Stimulated activated CD4-positive, alpha-beta T cell treated with anti-CD3 and anti-CD28 coated beads, Interleukin-1b, Interleukin-23, amount 100 ng/mL, for 1 hour (primary cell): ENCODE measurements around the gene OSTM1.

Experiments
- DNase-seq, 2 donors: peaks; one replicate each; pipeline ENCODE4 v3.0.0-alpha.2; 2020; ENCODE audit warnings: low read depth in 2 of 2

Gene OSTM1

GRCh38 chr6:108102965-108103364 is 28.4 kb upstream of the OSTM1 start:
- no peak for DNase-seq

- no peak for DNase-seq
Measured at GRCh38 chr6:108100003-108100402, 25.5 kb upstream of the OSTM1 start.

- no peak for DNase-seq
Measured at GRCh38 chr6:108097882-108098281, 23.3 kb upstream of the OSTM1 start.

- no peak for DNase-seq
Measured at GRCh38 chr6:108093781-108094300, 19.3 kb upstream of the OSTM1 start.

GRCh38 chr6:108091288-108091687 is 16.7 kb upstream of the OSTM1 start:
- DNase-seq = no peak

GRCh38 chr6:108083349-108083748 is 8.8 kb upstream of the OSTM1 start:
- no peak for DNase-seq

- DNase-seq = no peak
Measured at GRCh38 chr6:108082539-108082938, 8.0 kb upstream of the OSTM1 start.

- DNase-seq = no peak
Measured at GRCh38 chr6:108080010-108080780, 5.7 kb upstream of the OSTM1 start.

GRCh38 chr6:108078191-108078590 is 3.6 kb upstream of the OSTM1 start:
- no peak for DNase-seq

- DNase-seq = no peak
Measured at GRCh38 chr6:108074057-108074358, 533 bp downstream of the OSTM1 start.

- no peak for DNase-seq
Measured at GRCh38 chr6:108071736-108072276, 2.7 kb downstream of the OSTM1 start.

- DNase-seq = no peak
Measured at GRCh38 chr6:108068618-108069017, 5.9 kb downstream of the OSTM1 start.

GRCh38 chr6:108068182-108068581 is 6.4 kb downstream of the OSTM1 start:
- DNase-seq = no peak

- no peak for DNase-seq
Measured at GRCh38 chr6:108052706-108053105, 21.8 kb downstream of the OSTM1 start.

GRCh38 chr6:108051481-108051880 is 23.1 kb downstream of the OSTM1 start:
- no peak for DNase-seq

GRCh38 chr6:108039681-108040080 is 34.9 kb downstream of the OSTM1 start:
- DNase-seq = no peak

- no peak for DNase-seq
Measured at GRCh38 chr6:108036884-108037283, 37.7 kb downstream of the OSTM1 start.

GRCh38 chr6:108031968-108032367 is 42.6 kb downstream of the OSTM1 start:
- DNase-seq = no peak

- DNase-seq = no peak
Measured at GRCh38 chr6:108030211-108030610, 44.3 kb downstream of the OSTM1 start.

GRCh38 chr6:108029226-108029921 is 45.2 kb downstream of the OSTM1 start:
- no peak for DNase-seq

GRCh38 chr6:108027594-108027993 is 46.9 kb downstream of the OSTM1 start:
- DNase-seq = no peak

- DNase-seq = no peak
Measured at GRCh38 chr6:108027056-108027455, 47.5 kb downstream of the OSTM1 start.

GRCh38 chr6:108024427-108025073 is 50.0 kb downstream of the OSTM1 start:
- DNase-seq = no peak
